IMR-90 (cell line): Measurements from ENCODE around the gene C11orf98. TPM values are rescaled to one million over a fixed set of nuclear protein-coding genes. Genes with fewer than 3 reads are reported as not detected.

Experiments used
- ATAC-seq: fragments of 200-7000 bp; cut with Tn5 transposase; 2 replicates; pipeline ENCODE4 v1.9.1; 2020; ENCODE audit warnings: low read depth, mild to moderate bottlenecking, moderate library complexity
- BruUV-seq: library from RNA; stranded (reverse); fragments of 400-500 nt; replicated peaks from 2 replicates; lab custom pipeline; 2021; lab: Mats Ljungman, UMichigan
- CTCF ChIA-PET: fragments of 300-600 bp; formaldehyde crosslinking; extraction: SDS; loops from one replicate; lab custom pipeline; 2021; ENCODE audit warnings: antibody characterized with exemption; lab: Yijun Ruan, JAX
- POLR2A ChIA-PET: fragments of 300-600 bp; sonication (Branson Sonifier 250); formaldehyde crosslinking; loops from one replicate; lab custom pipeline; 2022; ENCODE audit warnings: antibody characterized with exemption; ENCODE audit not compliant: unreplicated experiment; lab: Charles Lee
- DNase-seq: peaks from one replicate; pipeline ENCODE4 v3.0.0; 2013
- H2AFZ ChIP-seq: replicated peaks from 2 replicates; pipeline ENCODE3; 2013; ENCODE audit warnings: low read length, mild to moderate bottlenecking; ENCODE audit not compliant: poor library complexity
- H2AK5ac ChIP-seq: 2 replicates; pipeline ENCODE4 v1.6.1; 2013; ENCODE audit warnings: low read depth, low read length, inconsistent platforms
- H2AK9ac ChIP-seq: replicated peaks from 2 replicates; pipeline ENCODE3; 2013; ENCODE audit warnings: mild to moderate bottlenecking, low read depth, low read length, moderate library complexity; ENCODE audit not compliant: poor library complexity
- H2BK120ac ChIP-seq: 2 replicates; pipeline ENCODE4 v1.6.1; 2013; ENCODE audit warnings: low read depth, low read length, inconsistent platforms
- H2BK15ac ChIP-seq: 3 replicates; pipeline ENCODE4 v1.6.1; 2013; ENCODE audit warnings: low read depth, low read length, inconsistent platforms
- H2BK20ac ChIP-seq: 2 replicates; pipeline ENCODE4 v1.6.1; 2013; ENCODE audit warnings: low read depth, mild to moderate bottlenecking, inconsistent platforms, low read length, moderate library complexity
- H2BK5ac ChIP-seq: 2 replicates; pipeline ENCODE4 v1.6.1; 2013; ENCODE audit warnings: mild to moderate bottlenecking, low read depth, low read length, inconsistent platforms; ENCODE audit not compliant: poor library complexity, severe bottlenecking
- H3K14ac ChIP-seq: replicated peaks from 2 replicates; pipeline ENCODE4 v1.6.1; 2013; ENCODE audit warnings: low read depth, low read length, inconsistent platforms
- H3K18ac ChIP-seq: 2 replicates; pipeline ENCODE4 v1.6.1; 2013; ENCODE audit warnings: low read depth, low read length, control low read depth
- H3K23ac ChIP-seq: 2 replicates; pipeline ENCODE4 v1.6.1; 2013; ENCODE audit warnings: low read depth, low read length, inconsistent platforms
- H3K27ac ChIP-seq: 2 replicates; pipeline ENCODE4 v1.5.1; 2013; ENCODE audit warnings: mild to moderate bottlenecking, control low read depth, low read length; ENCODE audit not compliant: insufficient read depth
- H3K27me3 ChIP-seq: 2 replicates; pipeline ENCODE4 v1.6.1; 2013; ENCODE audit warnings: low read length; ENCODE audit not compliant: control insufficient read depth, insufficient read depth
- H3K36me3 ChIP-seq: 2 replicates; pipeline ENCODE4 v1.6.1; 2013; ENCODE audit warnings: low read length, mixed read lengths; ENCODE audit not compliant: control insufficient read depth, insufficient read depth
- H3K4ac ChIP-seq: 2 replicates; pipeline ENCODE4 v1.6.1; 2013; ENCODE audit warnings: low read depth, low read length, inconsistent platforms
- H3K4me1 ChIP-seq: 2 replicates; pipeline ENCODE4 v1.6.1; 2013; ENCODE audit warnings: low read length, mixed read lengths; ENCODE audit not compliant: control insufficient read depth, insufficient read depth
- H3K4me2 ChIP-seq: 2 replicates; pipeline ENCODE4 v1.6.1; 2013; ENCODE audit warnings: low read depth, mild to moderate bottlenecking, control low read depth, low read length, moderate library complexity
- H3K4me3 ChIP-seq: 2 replicates; pipeline ENCODE4 v1.5.1; 2013; ENCODE audit warnings: low read depth, mild to moderate bottlenecking, control low read depth, low read length, moderate library complexity; ENCODE audit not compliant: insufficient read depth
- H3K56ac ChIP-seq: 2 replicates; pipeline ENCODE4 v1.6.1; 2013; ENCODE audit warnings: low read length, inconsistent platforms; ENCODE audit not compliant: insufficient read depth; ENCODE audit errors: extremely low read depth
- H3K79me1 ChIP-seq, 2 experiments: 2 replicates each; pipeline ENCODE4 v1.6.1; 2013; ENCODE audit warnings: low read length in 2 of 2, inconsistent platforms in 1 of 2, low read depth in 1 of 2
- H3K9ac ChIP-seq: 2 replicates; pipeline ENCODE4 v1.6.1; 2013; ENCODE audit warnings: low read depth, low read length, control low read depth
- H3K9me1 ChIP-seq: 2 replicates; pipeline ENCODE4 v1.6.1; 2013; ENCODE audit warnings: low read length, inconsistent platforms; ENCODE audit not compliant: insufficient read depth
- H3K9me3 ChIP-seq: 2 replicates; pipeline ENCODE4 v1.6.1; 2013; ENCODE audit warnings: low read length; ENCODE audit not compliant: control insufficient read depth, insufficient read depth
- H4K20me1 ChIP-seq: 2 replicates; pipeline ENCODE4 v1.6.1; 2013; ENCODE audit warnings: low read length, inconsistent platforms; ENCODE audit not compliant: insufficient read depth
- H4K5ac ChIP-seq: 2 replicates; pipeline ENCODE4 v1.6.1; 2013; ENCODE audit warnings: mild to moderate bottlenecking, low read depth, low read length, control low read depth
- H4K8ac ChIP-seq, 2 experiments: 2 replicates each; pipeline ENCODE4 v1.6.1; 2013; ENCODE audit warnings: low read depth in 2 of 2, low read length in 2 of 2, control low read depth in 1 of 2, inconsistent platforms in 1 of 2
- H4K91ac ChIP-seq: 2 replicates; pipeline ENCODE4 v1.6.1; 2013; ENCODE audit warnings: low read depth, low read length, inconsistent platforms; ENCODE audit not compliant: insufficient read depth
- CHD1 ChIP-seq: IDR thresholded peaks from 2 replicates; pipeline ENCODE4 v1.6.1; 2012; ENCODE audit warnings: low read depth, low read length, improper control_type of control experiment
- CTCF ChIP-seq: conservative IDR thresholded peaks from 2 replicates; pipeline ENCODE4 v1.5.1; 2012; ENCODE audit warnings: mild to moderate bottlenecking, low read depth, low read length, improper control_type of control experiment
- ELK1 ChIP-seq: fragments of 150-350 bp; IDR thresholded peaks from 2 replicates; pipeline ENCODE4 v1.6.1; 2016; ENCODE audit warnings: low read depth, mild to moderate bottlenecking, low read length, moderate library complexity, borderline replicate concordance
- FOS ChIP-seq: fragments of 150-350 bp; IDR thresholded peaks from 2 replicates; pipeline ENCODE4 v1.6.1; 2016; ENCODE audit warnings: low read depth, low read length
- MAFK ChIP-seq: IDR thresholded peaks from 2 replicates; pipeline ENCODE4 v1.6.1; 2012; ENCODE audit warnings: low read depth, low read length, improper control_type of control experiment
- NFE2L2 ChIP-seq: fragments of 150-350 bp; IDR thresholded peaks from 2 replicates; pipeline ENCODE4 v1.6.1; 2016; ENCODE audit warnings: low read depth, mild to moderate bottlenecking, low read length
- POLR2A ChIP-seq: IDR thresholded peaks from 2 replicates; pipeline ENCODE4 v1.6.1; 2012; ENCODE audit warnings: mild to moderate bottlenecking, low read depth, low read length
- RAD21 ChIP-seq: IDR thresholded peaks from 2 replicates; pipeline ENCODE4 v1.6.1; 2012; ENCODE audit warnings: low read length, improper control_type of control experiment
- RCOR1 ChIP-seq: IDR thresholded peaks from 2 replicates; pipeline ENCODE4 v1.6.1; 2012; ENCODE audit warnings: mild to moderate bottlenecking, low read length, improper control_type of control experiment; ENCODE audit not compliant: insufficient replicate concordance
- RFX5 ChIP-seq: IDR thresholded peaks from 2 replicates; pipeline ENCODE4 v1.8.0; 2012; ENCODE audit warnings: low read depth, mild to moderate bottlenecking, low read length, moderate library complexity
- WGBS, 2 experiments: methylation state at CpG; one replicate each; pipeline versions ENCODE4 v1.1.5 to v1.1.7; 2013; ENCODE audit warnings: missing lambda C conversion rate in 2 of 2; ENCODE audit not compliant: insufficient read length in 1 of 2; ENCODE audit errors: extremely low coverage in 2 of 2; 5-methylcytosine and 5-hydroxymethylcytosine counted together
- dilution Hi-C: fragments of 300-500 bp; cut with HindIII; formaldehyde crosslinking; loops from one replicate; pipeline ENCODE4 v1.14.3; 2018; ENCODE audit warnings: low sequenced_read_pairs; ENCODE audit not compliant: unreplicated experiment
- in situ Hi-C: fragments of 300-500 bp; cut with MboI; formaldehyde crosslinking; loops from 3 replicates; pipeline ENCODE4 v1.14.3; 2019; ENCODE audit warnings: low sequenced_read_pairs, inconsistent platforms, mixed read lengths
- intact Hi-C: fragments of 100-400 bp; cut with micrococcal nuclease; formaldehyde crosslinking; loops from 2 replicates; pipeline ENCODE4 v1.10.0; 2022
- polyA plus RNA-seq, 3 experiments: library from polyadenylated mRNA; depleted of rRNA; stranded (reverse); fragments of >200 nt; gene quantifications; 2 replicates each; pipeline ENCODE4 v1.2.3, GENCODE V29; 2012; ENCODE audit warnings: low replicate concordance in 1 of 3
- total RNA-seq: library from RNA; depleted of rRNA; stranded (reverse); fragments of >200 nt; gene quantifications from 2 replicates; pipeline ENCODE4 v1.2.3, GENCODE V29; 2012
- TF ChIP-seq, protein P1 (sequence below): fragments of 150-350 bp; IDR thresholded peaks from 2 replicates; pipeline ENCODE4 v1.6.1; 2017; ENCODE audit warnings: mild to moderate bottlenecking, antibody characterized with exemption, low read length, low read depth

C11orf98 gene
- total and polyA plus RNA-seq, 2 of the 4 experiments (the other 2 are of a cell fraction), result 41.2 to 62.3 TPM

DNA sequence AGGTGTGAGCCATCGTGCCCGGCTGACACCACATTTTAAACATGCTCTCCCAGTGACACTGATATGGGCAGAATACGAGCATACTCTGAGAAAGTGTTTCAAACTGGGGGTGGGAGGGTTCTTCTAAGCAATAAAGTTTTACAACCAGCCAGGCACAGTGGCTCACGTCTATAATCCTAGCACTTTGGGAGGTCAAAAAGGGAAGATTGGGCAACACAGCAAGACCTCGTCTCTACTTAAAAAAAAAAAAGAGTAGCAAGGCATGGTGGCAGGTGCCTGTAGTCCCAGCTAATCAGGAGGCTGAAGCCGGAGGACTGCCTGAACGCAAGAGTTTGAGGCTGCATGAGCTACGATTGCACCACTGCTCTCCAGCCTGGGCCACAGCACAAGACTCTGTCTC, 20.8 kb downstream of the C11orf98 start:
- in situ Hi-C loops (no loop called here), intact Hi-C loops (no loop called here), dilution Hi-C loops (no loop called here)
- CTCF ChIA-PET, result interaction anchor here (1.1 kb wide), 1 partner anchor 21 kb away, joined by 3 read pairs; no protein-coding TSS in a partner anchor
- Histone ChIP-seq H3K4ac (no peak overlapping the region), H3K27me3 (no peaks in the 10 kb centered on the region), H2BK5ac (no peak overlapping the region), H3K36me3 (peaks cover 36% of the 10 kb centered on the region), H2BK20ac (no peak overlapping the region), H3K9ac (no peak overlapping the region), H3K27ac (no peak overlapping the region), H3K23ac (no peak overlapping the region), H2BK15ac (no peak overlapping the region), H3K4me2 (no peak overlapping the region), H3K18ac (no peak overlapping the region), H3K14ac (no peak overlapping the region), H4K8ac (no peak overlapping the region), H3K9me1 (peaks cover 9% of the 10 kb centered on the region; the same call in 1 of the 2 replicates), H3K9me3 (no peaks in the 10 kb centered on the region), H2AK5ac (no peak overlapping the region), H3K4me3 (no peak overlapping the region), H2AFZ (no peak overlapping the region), H3K4me1 (peaks cover 6% of the 10 kb centered on the region; the same call in 1 of the 2 replicates), H4K5ac (no peak overlapping the region), H2BK120ac (no peak overlapping the region), H3K79me1 (peaks cover 5 to 49% of the 10 kb centered on the region in 2 experiments; a peak in 3 of 4 replicates), H2AK9ac (no peak overlapping the region), H4K20me1 (peaks cover 23% of the 10 kb centered on the region; the same call in 1 of the 2 replicates), H4K91ac (no peak overlapping the region), H3K56ac (no peak overlapping the region)
- no CpG with 5 or more reads among the region's 8 CpGs for WGBS, 2 experiments
- DNase-seq (no peak), ATAC-seq (no peak)
- POLR2A ChIA-PET, result no interaction called here
- TF ChIP-seq POLR2A (no peak), CHD1 (no peak), ELK1 (no peak), RFX5 (no peak), CTCF (no peak), MAFK (no peak), FOS (no peak), NFE2L2 (no peak), RCOR1 (no peak), RAD21 (no peak)
- TF ChIP-seq, protein P1, sequence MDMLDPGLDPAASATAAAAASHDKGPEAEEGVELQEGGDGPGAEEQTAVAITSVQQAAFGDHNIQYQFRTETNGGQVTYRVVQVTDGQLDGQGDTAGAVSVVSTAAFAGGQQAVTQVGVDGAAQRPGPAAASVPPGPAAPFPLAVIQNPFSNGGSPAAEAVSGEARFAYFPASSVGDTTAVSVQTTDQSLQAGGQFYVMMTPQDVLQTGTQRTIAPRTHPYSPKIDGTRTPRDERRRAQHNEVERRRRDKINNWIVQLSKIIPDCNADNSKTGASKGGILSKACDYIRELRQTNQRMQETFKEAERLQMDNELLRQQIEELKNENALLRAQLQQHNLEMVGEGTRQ, result no peak
- BruUV-seq, result no TSS peak
